HS-5 (cell line): ENCODE data around the gene TRAK1.

ENCODE experiments used
- DNase-seq: peaks from one replicate; pipeline ENCODE4 v3.0.0-alpha.2; 2012; ENCODE audit warnings: low read depth

The TRAK1 gene

GRCh38 chr3:42210726-42211125 is 119.6 kb downstream of the TRAK1 start:
- DNase-seq, result no peak

- no peak for DNase-seq
Measured at GRCh38 chr3:42213417-42213816, 122.3 kb downstream of the TRAK1 start.

GRCh38 chr3:42214064-42214463 is 122.9 kb downstream of the TRAK1 start:
- DNase-seq, result no peak

GRCh38 chr3:42214565-42215283 is 123.6 kb downstream of the TRAK1 start:
- DNase-seq, result peak; percentile 38

- no peak for DNase-seq
Measured at GRCh38 chr3:42216302-42216701, 125.1 kb downstream of the TRAK1 start.

- no peak for DNase-seq
Measured at GRCh38 chr3:42216931-42217333, 125.8 kb downstream of the TRAK1 start.

- DNase-seq, result no peak
Measured at GRCh38 chr3:42220436-42221121, 129.4 kb downstream of the TRAK1 start.

GRCh38 chr3:42222942-42223693 is 132.0 kb downstream of the TRAK1 start:
- no peak for DNase-seq

GRCh38 chr3:42224178-42224577 is 133.0 kb downstream of the TRAK1 start:
- DNase-seq, result no peak

GRCh38 chr3:42224658-42225421 is 133.7 kb downstream of the TRAK1 start:
- no peak for DNase-seq

- DNase-seq, result no peak
Measured at GRCh38 chr3:42225486-42226363, 134.6 kb downstream of the TRAK1 start.

- DNase-seq, result no peak
Measured at GRCh38 chr3:42226470-42227425, 135.6 kb downstream of the TRAK1 start.

GRCh38 chr3:42228796-42229195 is 137.6 kb downstream of the TRAK1 start:
- no peak for DNase-seq

- DNase-seq, result no peak
Measured at GRCh38 chr3:42229266-42229941, 138.2 kb downstream of the TRAK1 start.

GRCh38 chr3:42229942-42230688 is 139.0 kb downstream of the TRAK1 start:
- peak; percentile 32 for DNase-seq

GRCh38 chr3:42230860-42231259 is 139.7 kb downstream of the TRAK1 start:
- DNase-seq, result no peak

- no peak for DNase-seq
Measured at GRCh38 chr3:42235532-42235931, 144.4 kb downstream of the TRAK1 start.

- DNase-seq, result no peak
Measured at GRCh38 chr3:42236611-42237010, 145.5 kb downstream of the TRAK1 start.

GRCh38 chr3:42246091-42246490 is 154.9 kb downstream of the TRAK1 start:
- no peak for DNase-seq
